Astrocyte (in vitro differentiated cells and primary cell): ENCODE data around the gene GPR39. TPM values are rescaled to one million over a fixed set of nuclear protein-coding genes. Genes with fewer than 3 reads are reported as not detected.

Source experiments
- DNase-seq: peaks from one replicate; pipeline ENCODE4 v3.0.0-alpha.2; 2010; ENCODE audit warnings: low read depth
- FAIRE-seq: peaks from 2 replicates; lab custom pipeline; 2011; peaks lifted over from hg19 to GRCh38; lab: Jason Lieb, UNC
- H2AFZ ChIP-seq: 2 replicates; pipeline ENCODE4 v1.6.0; 2012; ENCODE audit warnings: low read depth, low read length, inconsistent platforms
- H3K27ac ChIP-seq: 2 replicates; pipeline ENCODE4 v1.5.1; 2011; ENCODE audit warnings: low read depth, low read length, inconsistent platforms
- H3K27me3 ChIP-seq: 2 replicates; pipeline ENCODE4 v1.6.0; 2011; ENCODE audit warnings: low read length, inconsistent platforms; ENCODE audit not compliant: insufficient read depth
- H3K36me3 ChIP-seq: 2 replicates; pipeline ENCODE4 v1.5.1; 2011; ENCODE audit warnings: low read length, inconsistent platforms; ENCODE audit not compliant: insufficient read depth
- H3K4me1 ChIP-seq: 2 replicates; pipeline ENCODE4 v1.5.1; 2011; ENCODE audit warnings: low read length, inconsistent platforms; ENCODE audit not compliant: insufficient read depth
- H3K4me2 ChIP-seq: 2 replicates; pipeline ENCODE4 v1.6.0; 2012; ENCODE audit warnings: low read length, inconsistent platforms
- H3K4me3 ChIP-seq: 2 replicates; pipeline ENCODE4 v1.5.1; 2011; ENCODE audit warnings: low read depth, mild to moderate bottlenecking, low read length, inconsistent platforms; ENCODE audit not compliant: insufficient read depth
- H3K79me2 ChIP-seq: 2 replicates; pipeline ENCODE4 v1.6.0; 2012; ENCODE audit warnings: mild to moderate bottlenecking, low read length, inconsistent platforms; ENCODE audit not compliant: insufficient read depth
- H3K9ac ChIP-seq: 2 replicates; pipeline ENCODE4 v1.6.0; 2012; ENCODE audit warnings: mild to moderate bottlenecking, low read length, inconsistent platforms
- H3K9me3 ChIP-seq: 2 replicates; pipeline ENCODE4 v1.5.1; 2012; ENCODE audit warnings: low read depth, mild to moderate bottlenecking, low read length, inconsistent platforms; ENCODE audit not compliant: insufficient read depth
- H4K20me1 ChIP-seq: 2 replicates; pipeline ENCODE4 v1.6.0; 2012; ENCODE audit warnings: low read length, inconsistent platforms; ENCODE audit not compliant: insufficient read depth
- H3K27ac Mint-ChIP-seq: one replicate; pipeline ENCODE4 v1.8.0; 2021; ENCODE audit warnings: mild to moderate bottlenecking, mixed read lengths; ENCODE audit not compliant: unreplicated experiment
- H3K27me3 Mint-ChIP-seq: one replicate; pipeline ENCODE4 v1.8.0; 2021; ENCODE audit warnings: low read depth, mixed read lengths; ENCODE audit not compliant: unreplicated experiment
- H3K36me3 Mint-ChIP-seq: one replicate; pipeline ENCODE4 v1.8.0; 2021; ENCODE audit warnings: low read depth, mixed read lengths; ENCODE audit not compliant: unreplicated experiment
- H3K4me1 Mint-ChIP-seq: one replicate; pipeline ENCODE4 v1.8.0; 2021; ENCODE audit warnings: low read depth, mixed read lengths; ENCODE audit not compliant: unreplicated experiment
- H3K4me3 Mint-ChIP-seq: one replicate; pipeline ENCODE4 v1.8.0; 2021; ENCODE audit warnings: mild to moderate bottlenecking, moderate library complexity, mixed read lengths; ENCODE audit not compliant: unreplicated experiment
- H3K9me3 Mint-ChIP-seq: one replicate; pipeline ENCODE4 v1.8.0; 2021; ENCODE audit warnings: mild to moderate bottlenecking, mixed read lengths; ENCODE audit not compliant: unreplicated experiment
- EZH2 ChIP-seq: IDR thresholded peaks from 2 replicates; pipeline ENCODE4 v1.6.1; 2012; ENCODE audit warnings: mild to moderate bottlenecking, low read length, inconsistent platforms; ENCODE audit not compliant: insufficient read depth
- total RNA-seq: library from RNA; stranded (reverse); gene quantifications from 2 replicates; pipeline ENCODE4 v1.2.1, GENCODE V29; 2021
- TF ChIP-seq, protein P1 (sequence below): IDR thresholded peaks from 2 replicates; pipeline ENCODE4 v1.5.1; 2011; ENCODE audit warnings: low read depth, mild to moderate bottlenecking, inconsistent platforms, low read length, moderate library complexity; ENCODE audit not compliant: insufficient read depth

The GPR39 gene
- total RNA-seq, 1 donor from 2014 or later = 4.4 TPM

- no peak for FAIRE-seq
- Histone ChIP-seq H3K79me2 (no peaks in the 10 kb centered on the region), H3K36me3 (no peaks in the 10 kb centered on the region), H3K4me3 (no peak overlapping the region), H3K27ac (no peak overlapping the region), H3K9ac (no peak overlapping the region), H3K9me3 (no peaks in the 10 kb centered on the region), H3K27me3 (no peaks in the 10 kb centered on the region), H3K4me2 (no peak overlapping the region), H3K4me1 (no peaks in the 10 kb centered on the region), H4K20me1 (no peaks in the 10 kb centered on the region), H2AFZ (no peak overlapping the region)
- H3K27ac Mint-ChIP-seq = no peak overlapping the region
- no peak for DNase-seq
- TF ChIP-seq EZH2 = no peak
- TF ChIP-seq, protein P1, sequence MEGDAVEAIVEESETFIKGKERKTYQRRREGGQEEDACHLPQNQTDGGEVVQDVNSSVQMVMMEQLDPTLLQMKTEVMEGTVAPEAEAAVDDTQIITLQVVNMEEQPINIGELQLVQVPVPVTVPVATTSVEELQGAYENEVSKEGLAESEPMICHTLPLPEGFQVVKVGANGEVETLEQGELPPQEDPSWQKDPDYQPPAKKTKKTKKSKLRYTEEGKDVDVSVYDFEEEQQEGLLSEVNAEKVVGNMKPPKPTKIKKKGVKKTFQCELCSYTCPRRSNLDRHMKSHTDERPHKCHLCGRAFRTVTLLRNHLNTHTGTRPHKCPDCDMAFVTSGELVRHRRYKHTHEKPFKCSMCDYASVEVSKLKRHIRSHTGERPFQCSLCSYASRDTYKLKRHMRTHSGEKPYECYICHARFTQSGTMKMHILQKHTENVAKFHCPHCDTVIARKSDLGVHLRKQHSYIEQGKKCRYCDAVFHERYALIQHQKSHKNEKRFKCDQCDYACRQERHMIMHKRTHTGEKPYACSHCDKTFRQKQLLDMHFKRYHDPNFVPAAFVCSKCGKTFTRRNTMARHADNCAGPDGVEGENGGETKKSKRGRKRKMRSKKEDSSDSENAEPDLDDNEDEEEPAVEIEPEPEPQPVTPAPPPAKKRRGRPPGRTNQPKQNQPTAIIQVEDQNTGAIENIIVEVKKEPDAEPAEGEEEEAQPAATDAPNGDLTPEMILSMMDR = no peak
- H3K36me3 Mint-ChIP-seq = no peaks in the 10 kb centered on the region
- peaks cover 13% of the 10 kb centered on the region for H3K27me3 Mint-ChIP-seq
- H3K4me1 Mint-ChIP-seq = peaks cover 2% of the 10 kb centered on the region
- no peaks in the 10 kb centered on the region for H3K9me3 Mint-ChIP-seq
- no peak overlapping the region for H3K4me3 Mint-ChIP-seq
Observed at GRCh38 chr2:132607426-132608090, 191.0 kb downstream of the GPR39 start.

- Mint-ChIP-seq H3K4me3 (no peak overlapping the region), H3K27ac (no peak overlapping the region), H3K9me3 (no peaks in the 10 kb centered on the region), H3K4me1 (peaks cover 2% of the 10 kb centered on the region), H3K27me3 (peaks cover 13% of the 10 kb centered on the region), H3K36me3 (no peaks in the 10 kb centered on the region)
- Histone ChIP-seq H4K20me1 (no peaks in the 10 kb centered on the region), H3K27me3 (no peaks in the 10 kb centered on the region), H3K27ac (no peak overlapping the region), H3K36me3 (no peaks in the 10 kb centered on the region), H3K9me3 (no peaks in the 10 kb centered on the region), H3K4me3 (no peak overlapping the region), H2AFZ (no peak overlapping the region), H3K79me2 (no peaks in the 10 kb centered on the region), H3K9ac (no peak overlapping the region), H3K4me1 (no peaks in the 10 kb centered on the region), H3K4me2 (no peak overlapping the region)
- no peak for FAIRE-seq
- no peak for TF ChIP-seq EZH2
- TF ChIP-seq, protein P1 = no peak
- no peak for DNase-seq
Observed at GRCh38 chr2:132608311-132608710, 191.7 kb downstream of the GPR39 start.
